Measurements from ENCODE around the gene SIRPD.
"Not testable (repeated sequence)": the region's sequence is repeated elsewhere in the genome, so short reads cannot be mapped to it uniquely, and the experiment has no call there.

SIRPD gene

GRCh38 chr20:1536893-1537730, 20.4 kb downstream of the SIRPD start:
- no peak for DNase-seq

DNA sequence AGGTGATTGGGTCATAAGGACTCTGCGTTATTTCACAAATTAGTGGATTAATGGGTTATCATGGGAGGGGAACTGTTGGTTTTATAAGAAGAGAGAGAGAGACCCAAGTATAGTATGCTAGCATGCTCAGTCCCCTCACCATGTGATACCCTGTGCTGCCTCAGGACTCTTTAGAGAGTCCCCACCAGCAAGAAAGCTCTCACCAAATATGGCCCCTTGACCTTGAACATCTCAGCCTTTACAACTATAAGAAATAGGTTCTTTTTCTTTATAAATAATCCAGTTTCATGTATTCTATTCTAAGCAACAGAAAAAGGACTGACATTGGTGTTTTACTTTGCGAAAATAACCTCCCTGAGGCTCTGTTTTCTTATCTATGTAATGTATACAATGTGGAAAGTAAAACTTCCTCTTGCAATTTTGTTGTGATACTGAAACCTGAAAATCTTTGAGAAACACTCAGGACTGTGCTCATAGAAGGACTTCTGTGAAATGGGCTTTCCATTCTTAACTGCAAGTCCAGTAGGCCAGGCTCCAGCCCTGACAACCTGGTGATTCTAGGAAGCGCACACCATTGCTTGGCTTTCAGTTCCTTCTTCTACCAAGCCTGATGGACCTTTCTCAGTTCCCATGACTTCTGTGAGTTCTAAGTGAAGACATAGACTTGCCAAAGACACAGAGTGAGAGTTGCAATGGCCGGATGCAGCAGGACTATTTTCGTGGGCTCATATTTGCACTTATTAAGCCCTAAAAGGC, 21.9 kb downstream of the SIRPD start:
- DNase-seq: no peak

- no peak for DNase-seq
These were observed 23.0 kb downstream of the SIRPD start for GRCh38 chr20:1534526-1534925.

DNA sequence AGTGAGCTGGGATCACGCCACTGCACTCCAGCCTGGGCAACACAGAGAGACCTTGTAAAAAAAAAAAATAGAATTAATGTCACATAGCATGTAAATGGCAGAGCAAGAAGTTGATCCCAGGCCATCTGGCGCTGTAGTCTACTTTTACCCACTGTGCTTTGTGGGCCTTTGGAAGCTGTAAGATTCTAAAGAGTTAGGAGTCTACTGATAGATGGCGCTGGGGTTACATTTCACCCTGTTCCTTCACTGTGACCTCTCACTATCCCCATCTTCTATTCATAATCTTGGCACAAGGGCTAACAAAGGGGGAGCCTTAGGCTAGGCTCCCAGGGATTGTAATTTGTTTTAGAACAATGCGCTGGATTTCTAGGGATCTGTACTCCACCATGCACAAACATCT, 24.4 kb downstream of the SIRPD start:
- DNase-seq: no peak

DNA sequence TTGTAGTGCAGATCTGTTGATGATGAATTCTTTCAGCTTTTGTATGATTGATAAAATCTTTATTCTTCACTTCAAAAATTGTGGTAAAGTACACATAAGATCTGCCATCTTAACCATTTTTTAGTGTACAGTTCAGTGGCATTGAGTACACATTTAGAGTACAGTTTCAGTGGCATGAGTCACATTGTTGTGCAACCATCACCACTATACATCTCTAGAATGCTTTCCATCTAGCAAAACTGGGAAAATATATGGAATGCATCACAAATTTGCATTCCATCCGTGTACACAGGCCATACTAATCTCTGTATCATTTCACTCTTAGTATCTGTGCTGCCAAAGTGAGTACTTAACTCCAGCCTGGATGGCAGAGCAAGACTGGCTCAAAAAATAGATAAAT, 28.7 kb downstream of the SIRPD start:
- no peak for DNase-seq

- no peak for DNase-seq
These were observed 29.6 kb downstream of the SIRPD start for GRCh38 chr20:1527923-1528322.

- DNase-seq: no peak
These were observed 30.6 kb downstream of the SIRPD start for GRCh38 chr20:1526896-1527295.

GRCh38 chr20:1526310-1526709, 31.2 kb downstream of the SIRPD start:
- DNase-seq: no peak

DNA sequence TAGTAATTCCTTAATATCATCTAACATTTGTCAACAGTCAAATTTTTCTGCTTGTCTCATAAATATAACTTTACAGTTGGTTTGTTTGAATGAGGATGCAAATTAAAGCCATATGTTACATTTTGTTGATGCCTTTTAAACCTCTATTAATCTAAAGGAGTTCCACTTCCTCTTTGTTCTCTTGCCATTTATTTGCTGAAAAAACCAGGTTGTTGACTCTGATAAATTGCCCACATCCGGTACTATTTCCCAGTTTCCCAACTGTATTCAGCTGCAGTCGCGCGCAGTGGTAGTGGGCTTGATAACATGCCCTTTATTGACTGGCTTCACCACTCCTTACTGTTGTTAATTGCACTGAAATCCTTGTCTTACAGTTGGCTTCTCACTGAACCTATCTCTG, 33.5 kb downstream of the SIRPD start:
- no peak for DNase-seq

DNA sequence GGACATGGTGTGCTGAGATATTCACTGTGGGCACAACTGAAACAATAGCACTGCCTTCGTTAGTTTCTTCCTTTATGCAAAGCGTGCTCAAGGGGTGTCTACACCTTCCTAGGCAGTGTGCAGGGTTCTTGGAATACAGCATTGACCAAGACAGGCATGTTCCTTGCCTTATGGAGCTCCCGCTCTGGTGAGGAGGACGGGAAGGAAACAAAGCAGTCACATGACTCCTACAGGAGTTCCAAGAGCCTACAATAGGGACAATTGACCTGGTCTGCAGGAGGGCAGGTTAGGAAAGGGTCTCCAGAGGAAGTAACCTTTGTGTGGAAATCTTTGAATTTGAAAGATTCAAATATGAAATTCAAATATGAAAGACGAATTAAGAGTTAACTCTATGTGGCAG, 40.5 kb downstream of the SIRPD start:
- no peak for DNase-seq

DNA sequence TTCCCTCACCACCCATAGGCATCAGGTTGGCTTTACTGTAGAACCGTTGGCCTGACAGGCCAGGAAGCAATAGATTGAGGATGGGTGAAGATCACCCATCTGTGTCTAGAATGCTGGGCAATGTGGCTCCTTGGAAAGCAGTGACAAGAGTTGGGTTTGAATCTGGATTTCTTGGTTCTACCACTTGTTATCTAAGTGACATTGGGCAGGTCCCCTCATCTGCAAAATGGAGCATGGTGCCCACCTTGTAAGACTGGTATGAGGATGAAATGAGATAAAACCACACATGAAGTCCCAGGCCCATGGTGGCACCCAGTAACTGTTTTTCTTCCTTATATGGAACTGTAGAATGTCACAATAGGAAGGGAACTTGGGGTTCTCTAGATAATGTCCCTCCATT, 43.7 kb downstream of the SIRPD start:
- no peak for DNase-seq

DNA sequence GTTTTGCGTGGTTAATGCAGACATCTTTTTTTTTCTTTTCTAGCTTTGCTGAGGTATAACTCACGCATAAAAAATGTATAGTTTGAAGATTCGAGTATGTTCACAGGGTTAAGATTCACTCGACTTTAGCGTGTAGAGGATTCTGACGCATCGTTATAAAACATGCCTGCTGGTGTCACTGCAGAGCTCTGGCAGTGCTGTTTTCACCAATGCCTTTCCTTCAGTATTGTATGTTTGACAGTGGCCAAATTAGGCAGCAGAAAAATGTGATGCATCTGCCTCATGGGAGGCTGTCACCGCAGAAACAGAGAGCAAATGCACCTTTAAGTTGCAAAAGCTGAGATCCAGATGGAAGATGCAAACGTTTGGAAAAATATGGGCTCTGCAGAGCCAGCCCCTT, 48.3 kb downstream of the SIRPD start:
- peak; percentile 33 for DNase-seq

DNA sequence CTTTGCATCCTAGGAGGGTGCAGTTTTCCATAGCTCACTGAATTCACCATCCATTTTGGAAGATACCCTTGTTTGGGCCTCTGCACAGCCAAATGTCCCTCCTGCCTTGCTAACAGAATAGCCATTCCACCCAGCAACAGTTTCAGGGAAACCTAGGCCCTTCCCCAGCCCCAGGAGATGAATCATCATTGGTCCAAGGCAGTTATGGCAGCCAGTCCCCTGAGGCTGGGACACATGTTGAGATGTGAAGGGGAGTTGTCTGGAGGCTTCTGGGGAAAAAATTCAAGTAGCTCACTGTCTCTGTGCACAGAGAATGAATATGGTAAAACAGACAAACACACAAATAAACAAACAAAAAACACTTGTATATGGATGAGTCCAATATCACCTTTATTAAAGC, 48.9 kb downstream of the SIRPD start:
- DNase-seq: no peak

DNA sequence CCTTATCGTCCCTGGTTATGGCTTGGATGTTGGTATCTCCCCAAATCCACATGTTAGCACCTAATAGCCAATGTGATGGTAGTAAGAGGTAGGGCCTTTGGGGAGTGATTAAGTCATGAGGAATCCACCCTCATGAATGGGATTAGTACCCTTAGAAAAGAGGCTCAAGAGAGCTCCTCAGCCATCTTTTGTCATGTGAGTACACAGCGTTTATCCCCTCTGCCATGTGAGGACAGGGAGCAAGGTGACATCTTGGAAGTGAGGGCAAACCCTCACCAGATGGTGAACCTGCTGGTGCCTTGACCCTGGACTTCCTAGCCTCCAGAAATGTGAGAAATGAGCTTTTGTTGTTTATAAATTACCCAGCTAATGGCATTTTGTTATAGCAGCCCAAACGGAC, 50.2 kb downstream of the SIRPD start:
- no peak for DNase-seq

DNA sequence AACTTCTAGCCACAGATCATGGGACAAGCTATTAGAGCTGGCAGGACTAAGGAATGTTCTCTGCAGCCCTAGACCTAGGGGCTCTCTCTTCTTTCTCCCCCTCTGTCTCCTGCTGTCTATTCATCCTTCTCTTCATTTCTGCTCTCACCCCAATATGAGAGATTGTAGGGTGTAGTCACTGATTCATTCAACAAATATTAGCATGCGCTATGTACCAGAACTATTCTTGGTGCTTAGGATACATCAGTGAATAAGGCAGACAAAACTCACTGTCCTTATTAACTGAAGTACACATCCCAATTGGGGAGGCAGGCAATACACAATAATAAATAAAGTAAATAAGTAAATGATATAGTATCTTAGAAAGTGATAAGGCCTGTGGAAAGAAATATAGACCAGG, 51.6 kb downstream of the SIRPD start:
- no peak for DNase-seq

- no peak for DNase-seq
These were observed 52.1 kb downstream of the SIRPD start for GRCh38 chr20:1505361-1505760.

DNA sequence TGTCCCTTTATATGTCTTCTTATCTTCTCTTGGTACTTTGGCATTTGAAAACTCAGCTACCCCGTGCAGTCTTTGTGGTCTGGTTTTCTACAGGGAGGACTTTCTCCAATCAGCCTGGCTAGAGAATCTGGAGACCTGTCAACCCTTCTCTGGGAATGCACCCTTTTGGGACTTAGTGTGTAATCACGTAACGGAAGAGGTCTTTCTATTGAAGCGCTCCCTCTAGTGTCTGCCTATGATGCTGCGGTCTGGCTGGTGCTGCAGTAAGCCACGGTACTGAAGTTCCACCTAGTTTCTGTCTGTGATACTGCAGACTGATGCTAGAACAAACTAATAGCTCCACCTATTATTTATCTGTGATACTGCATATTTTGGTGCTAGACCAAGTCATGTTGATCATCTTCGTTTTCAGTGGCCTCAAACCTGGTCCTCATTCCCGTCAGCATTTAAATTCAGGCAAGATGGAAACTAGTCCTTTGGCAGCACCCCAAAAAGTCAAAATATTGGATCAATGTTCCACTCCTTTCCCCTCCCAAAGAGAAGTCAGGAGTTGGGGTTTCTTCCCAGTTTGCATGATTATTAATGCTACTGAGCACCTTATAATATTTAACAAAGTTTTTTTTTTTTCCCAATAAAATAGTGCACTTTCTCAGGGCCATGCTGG, 53.8 kb downstream of the SIRPD start:
- peak; percentile 69 for DNase-seq

GRCh38 chr20:1500496-1500895, 57.0 kb downstream of the SIRPD start:
- no peak for DNase-seq

DNA sequence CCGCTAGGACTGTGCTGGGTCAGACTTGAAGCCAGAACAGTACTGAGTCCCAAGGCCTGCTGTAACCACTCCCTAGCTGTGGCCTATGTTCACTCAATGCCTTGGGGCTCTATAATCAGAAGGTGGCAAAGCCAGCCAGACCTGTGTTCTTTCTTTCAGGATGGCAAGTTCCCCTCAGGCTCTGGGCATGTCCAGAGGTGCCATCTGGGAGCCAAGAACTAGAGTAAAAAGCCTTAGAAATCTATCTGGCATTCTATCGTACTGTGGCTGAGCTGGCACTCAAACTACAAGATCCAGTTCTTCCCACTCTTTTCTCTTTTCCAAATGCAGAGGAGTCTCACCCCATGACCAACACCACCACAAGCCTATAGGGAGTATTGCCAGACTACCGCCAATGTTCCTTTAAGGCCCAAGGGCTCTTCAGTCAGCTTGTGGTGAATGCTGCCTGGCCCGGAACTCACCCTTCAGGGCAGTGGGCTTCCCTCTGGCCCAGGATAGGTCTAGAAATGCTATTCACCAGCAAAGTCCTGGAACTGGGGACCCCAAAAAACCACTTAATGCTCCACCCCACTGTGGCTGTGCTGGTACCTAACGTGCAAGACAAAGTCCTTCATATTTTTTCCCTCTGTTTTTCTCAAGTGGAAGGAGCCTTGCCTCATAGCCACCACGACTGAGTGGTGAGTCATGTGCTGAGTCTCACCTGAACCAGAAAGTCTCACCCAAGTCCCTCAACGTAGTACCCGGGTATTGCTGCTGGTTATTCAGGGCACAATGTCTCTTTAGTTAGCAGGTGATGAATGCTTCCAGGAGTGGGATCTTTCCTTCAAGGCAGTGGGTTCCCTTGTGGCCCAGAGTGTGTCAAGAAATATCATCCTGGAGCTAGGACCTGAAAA, 57.7 kb downstream of the SIRPD start:
- no peak for DNase-seq

GRCh38 chr20:1497371-1497770, 60.1 kb downstream of the SIRPD start:
- not testable (repeated sequence) for DNase-seq

- no peak for DNase-seq
These were observed 60.6 kb downstream of the SIRPD start for GRCh38 chr20:1496930-1497329.

DNA sequence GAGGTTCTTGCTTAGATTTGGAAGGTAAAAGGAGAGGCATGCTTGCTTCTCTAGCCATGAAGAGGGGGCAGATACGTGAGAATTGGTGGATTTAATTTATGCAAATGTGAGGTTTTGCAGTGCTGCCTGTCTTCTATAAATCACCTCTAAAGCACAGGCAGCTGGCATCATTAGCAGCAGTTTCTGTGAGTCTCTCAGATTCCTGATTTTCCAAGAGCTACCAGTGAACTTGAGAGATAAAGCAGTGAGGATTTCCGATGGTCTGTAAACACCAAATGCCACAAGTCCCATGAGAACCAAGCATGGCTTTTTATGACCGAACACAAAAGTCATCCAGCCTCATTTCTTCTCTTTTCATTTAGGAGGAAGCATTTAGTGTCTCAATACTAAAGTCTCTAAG, 63.1 kb downstream of the SIRPD start:
- no peak for DNase-seq

DNA sequence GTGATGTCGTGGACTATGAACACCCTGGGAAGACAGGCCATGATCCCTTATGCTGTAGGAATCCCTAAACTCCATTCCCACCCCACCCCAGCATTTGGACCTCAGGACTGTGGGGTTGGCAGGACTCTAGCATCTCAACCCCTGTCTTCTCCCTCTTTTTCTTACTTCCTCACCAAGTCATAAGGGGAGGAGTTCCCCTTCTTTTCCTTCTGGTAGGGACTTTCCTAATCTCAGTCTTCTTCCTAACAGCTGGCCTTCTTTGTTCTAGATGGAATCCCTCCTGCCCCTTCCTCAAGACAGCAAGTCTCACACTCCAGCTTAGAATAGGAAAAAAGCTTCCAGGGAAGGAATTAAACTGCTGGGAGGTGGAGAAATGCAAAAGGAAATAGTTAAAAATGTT, 64.0 kb downstream of the SIRPD start:
- DNase-seq: no peak

Data from activated CD4-positive, alpha-beta T cell treated with anti-CD3 and anti-CD28 coated beads, Interleukin-2, amount 50 U/mL, for 1 hour (primary cell).